ENCODE results near the gene CORO7.

DNA sequence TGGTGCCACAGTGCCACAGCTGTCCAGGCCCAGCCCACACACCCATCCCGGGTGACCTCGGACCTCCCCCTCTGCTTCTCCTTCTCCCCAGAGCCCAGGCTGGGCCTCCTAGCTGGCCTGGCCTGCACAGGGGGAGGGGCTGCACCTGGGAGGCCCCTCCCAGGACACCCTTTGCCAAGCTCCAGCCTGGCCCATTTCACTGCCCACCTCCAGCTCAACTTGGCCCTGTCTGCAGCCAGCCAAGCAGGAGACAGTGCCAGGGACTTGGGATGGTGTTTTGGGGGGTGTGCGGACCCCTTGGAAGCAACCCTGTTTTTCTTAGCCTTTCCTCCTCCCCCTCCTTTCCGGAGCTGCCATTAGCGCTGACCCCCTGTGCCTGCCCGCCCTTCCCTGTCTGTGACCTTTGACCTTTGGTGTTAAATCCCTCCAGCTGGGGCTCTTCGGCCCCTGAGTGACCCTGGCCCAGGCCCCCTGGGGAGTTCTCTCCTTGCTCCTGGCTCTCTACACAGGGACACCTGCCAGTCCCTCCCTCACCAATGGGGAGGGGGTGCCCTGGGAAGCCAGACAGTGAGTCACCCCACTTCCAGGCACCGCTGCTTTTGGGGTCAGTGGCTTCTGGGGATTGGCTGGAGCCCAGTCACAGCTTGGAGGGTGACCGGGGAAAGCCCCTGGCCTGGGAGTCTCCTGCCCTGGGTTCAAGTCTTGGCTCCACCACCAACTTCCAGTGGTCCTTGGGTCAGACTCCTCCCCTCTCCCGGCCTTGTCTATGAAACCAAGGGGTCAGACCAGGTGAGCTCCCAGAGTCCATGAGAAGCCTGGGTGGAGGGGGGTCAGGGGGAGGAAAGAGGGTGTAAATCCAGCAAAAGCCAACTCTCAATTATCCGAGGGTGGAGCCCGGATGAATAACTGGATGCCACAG, 98.6 kb downstream of the CORO7 start:
- TF ChIP-seq L3MBTL2 (conservative IDR thresholded peaks at IDR 0.05) = no peak
- TF ChIP-seq SP1 (IDR thresholded peaks at IDR 0.05) = no peak
- TF ChIP-seq ARNT (IDR thresholded peaks at IDR 0.05) = no peak
- TF ChIP-seq SUZ12 (IDR thresholded peaks at IDR 0.05) = no peak
- no peak for TF ChIP-seq FOXK2 (IDR thresholded peaks at IDR 0.05)
- no peak for TF ChIP-seq FOXM1 (IDR thresholded peaks at IDR 0.05; ENCODE audit: borderline replicate concordance)
- TF ChIP-seq LEF1 (IDR thresholded peaks at IDR 0.05; ENCODE audit: borderline replicate concordance) = no peak
- TF ChIP-seq, protein P1, sequence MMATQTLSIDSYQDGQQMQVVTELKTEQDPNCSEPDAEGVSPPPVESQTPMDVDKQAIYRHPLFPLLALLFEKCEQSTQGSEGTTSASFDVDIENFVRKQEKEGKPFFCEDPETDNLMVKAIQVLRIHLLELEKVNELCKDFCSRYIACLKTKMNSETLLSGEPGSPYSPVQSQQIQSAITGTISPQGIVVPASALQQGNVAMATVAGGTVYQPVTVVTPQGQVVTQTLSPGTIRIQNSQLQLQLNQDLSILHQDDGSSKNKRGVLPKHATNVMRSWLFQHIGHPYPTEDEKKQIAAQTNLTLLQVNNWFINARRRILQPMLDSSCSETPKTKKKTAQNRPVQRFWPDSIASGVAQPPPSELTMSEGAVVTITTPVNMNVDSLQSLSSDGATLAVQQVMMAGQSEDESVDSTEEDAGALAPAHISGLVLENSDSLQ (IDR thresholded peaks at IDR 0.05) = no peak
- TF ChIP-seq FOXA1 (IDR thresholded peaks at IDR 0.05) = no peak
- TF ChIP-seq NFRKB (IDR thresholded peaks at IDR 0.05) = no peak
